ENCODE data around the gene PDLIM1.

GRCh38 chr10:95277201-95277570 lies 13.6 kb downstream of the PDLIM1 start:
- TF ChIP-seq CTCF (IDR thresholded peaks at IDR 0.05) (no peak), POLR2A (IDR thresholded peaks at IDR 0.05) (no peak)
